Testis (tissue), 3 donors: ENCODE data around the gene FHOD3. TPM values are rescaled to one million over a fixed set of nuclear protein-coding genes. Genes with fewer than 3 reads are reported as not detected.
"Not testable (repeated sequence)": the region's sequence is repeated elsewhere in the genome, so short reads cannot be mapped to it uniquely, and the experiment has no call there.

Source experiments
- DNase-seq: peaks from one replicate; pipeline ENCODE4 v3.0.0-alpha.2; 2019
- H3K27ac ChIP-seq, 2 donors: fragments of 200-600 bp; sonication (generic); one replicate each; pipeline ENCODE4 v1.5.1; 2019
- H3K27me3 ChIP-seq: fragments of 200-600 bp; sonication (generic); one replicate; pipeline ENCODE4 v1.5.1; 2019
- H3K36me3 ChIP-seq: fragments of 200-600 bp; sonication (generic); one replicate; pipeline ENCODE4 v1.5.1; 2017; ENCODE audit warnings: low read depth; ENCODE audit errors: missing control alignments
- H3K4me1 ChIP-seq: fragments of 200-600 bp; sonication (generic); one replicate; pipeline ENCODE4 v1.5.1; 2019
- H3K4me3 ChIP-seq, 2 donors: fragments of 200-600 bp; sonication (generic); one replicate each; pipeline ENCODE4 v1.5.1; 2017 to 2019
- H3K9me3 ChIP-seq: fragments of 200-600 bp; sonication (generic); one replicate; pipeline ENCODE4 v1.5.1; 2017
- CTCF ChIP-seq, 3 experiments: fragments of 450-650 bp in 2 of 3; fragments of 200-600 bp in 1 of 3; sonication (generic) in 1 of 3; IDR thresholded peaks; one replicate each; pipeline ENCODE4 v1.5.1; 2016 to 2019; ENCODE audit warnings: antibody characterized with exemption in 3 of 3, mild to moderate bottlenecking in 2 of 3, moderate library complexity in 1 of 3
- POLR2A ChIP-seq: fragments of 450-650 bp; IDR thresholded peaks from one replicate; pipeline ENCODE4 v1.6.1; 2017; ENCODE audit warnings: antibody characterized with exemption, mild to moderate bottlenecking, moderate library complexity
- WGBS, 2 donors: methylation state at CpG; one replicate each; pipeline ENCODE4 v1.1.5; 2018; 5-methylcytosine and 5-hydroxymethylcytosine counted together
- intact Hi-C: fragments of 100-400 bp; cut with DNase I; formaldehyde crosslinking; loops from one replicate; pipeline ENCODE4 v1.15.1; 2023; ENCODE audit warnings: low total_unique reads
- polyA plus RNA-seq: library from polyadenylated mRNA; stranded (reverse); fragments of 350-450 nt; fragmentation: Illumina TruSeq; extraction: RNeasy Lipid Tissue Mini Kit (QIAGEN cat#74804); gene quantifications from one replicate; pipeline ENCODE4 v1.2.3, GENCODE V29; 2014; ENCODE audit warnings: low read depth, low replicate concordance; ENCODE audit not compliant: insufficient read depth
- total RNA-seq, 2 donors: library from RNA; depleted of rRNA; stranded (reverse); fragments of >200 nt; gene quantifications; one replicate each; pipeline ENCODE4 v1.2.3, GENCODE V29; 2016

Gene FHOD3
- total and polyA plus RNA-seq, 3 donors from 2014 or later = 6.5 to 46.8 (median 37.3) TPM

- DNase-seq = no peak
- intact Hi-C loops = no loop called here
- H3K4me1 ChIP-seq = no peaks in the 10 kb centered on the region
- H3K9me3 ChIP-seq = no peaks in the 10 kb centered on the region
- no peak overlapping the region for H3K27ac ChIP-seq
- TF ChIP-seq POLR2A (no peak), CTCF (IDR thresholded peaks at IDR 0.05) (no peak)
- 80 to 83% methylated on average over 3 of the region's 3 CpGs for WGBS, 2 donors
- no peaks in the 10 kb centered on the region for H3K27me3 ChIP-seq
- no peak overlapping the region for H3K4me3 ChIP-seq
- no peaks in the 10 kb centered on the region for H3K36me3 ChIP-seq
These were observed 515.2 kb downstream of the FHOD3 start for GRCh38 chr18:36812678-36813077.

DNA sequence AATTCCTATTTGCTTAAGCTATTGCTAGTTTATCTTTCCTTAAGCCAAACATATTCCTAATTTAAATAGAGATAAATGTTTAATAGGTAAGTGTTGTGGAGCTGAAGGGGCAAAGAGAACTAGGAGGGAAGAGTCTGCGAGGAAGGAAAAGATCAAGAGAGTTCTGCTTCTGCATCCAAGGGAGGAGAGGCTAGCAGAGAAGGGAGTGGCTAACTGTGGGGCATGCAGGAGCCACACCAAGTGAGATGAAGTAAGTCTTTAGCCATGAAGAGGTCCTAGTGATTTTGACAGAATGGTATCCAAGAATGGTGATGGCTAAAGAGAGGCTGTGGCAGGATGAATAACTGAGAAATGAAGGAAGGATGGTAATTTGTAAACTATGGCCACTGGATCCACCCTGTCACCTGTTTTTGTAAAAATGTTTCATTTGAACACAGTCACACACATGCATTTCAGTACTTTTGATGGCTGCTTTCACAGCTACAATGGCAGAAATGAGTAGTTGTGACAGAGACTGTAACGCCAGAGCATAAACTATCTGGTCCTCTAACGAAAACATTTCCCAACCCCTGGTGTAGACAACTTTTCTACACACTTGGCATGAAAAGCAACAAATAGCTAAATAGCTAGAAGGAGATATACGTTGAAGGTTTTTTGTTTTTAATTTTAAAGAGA lies 515.7 kb downstream of the FHOD3 start:
- Histone ChIP-seq H3K27ac (no peak overlapping the region), H3K9me3 (no peaks in the 10 kb centered on the region), H3K27me3 (no peaks in the 10 kb centered on the region), H3K36me3 (no peaks in the 10 kb centered on the region), H3K4me1 (no peaks in the 10 kb centered on the region), H3K4me3 (no peak overlapping the region)
- DNase-seq = no peak
- 87 to 96% methylated on average over 4 of the region's 4 CpGs for WGBS, 2 donors
- no peak for TF ChIP-seq CTCF (IDR thresholded peaks at IDR 0.05)
- no peak for TF ChIP-seq POLR2A
- intact Hi-C loops = no loop called here

DNA sequence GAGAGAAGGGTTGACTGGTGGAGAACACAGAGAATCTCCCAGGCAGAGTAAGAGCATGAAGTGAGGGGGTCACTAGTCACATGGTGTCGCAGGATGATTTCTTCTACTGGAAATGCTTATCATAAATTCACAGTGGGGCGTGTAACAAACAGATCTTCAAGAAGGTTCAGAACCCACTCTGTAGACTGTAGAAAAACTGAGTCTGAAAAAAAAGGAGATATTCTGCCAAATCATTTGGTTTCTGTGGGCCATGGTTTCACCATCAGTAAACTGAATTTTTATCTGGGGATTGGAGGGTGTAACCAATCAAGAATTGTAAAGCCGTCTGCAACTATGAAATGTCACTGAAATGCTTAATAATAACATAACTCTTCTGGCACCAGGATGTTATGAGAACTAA lies 516.3 kb downstream of the FHOD3 start:
- TF ChIP-seq POLR2A = no peak
- no peak for TF ChIP-seq CTCF (IDR thresholded peaks at IDR 0.05)
- no peaks in the 10 kb centered on the region for H3K27me3 ChIP-seq
- H3K4me3 ChIP-seq = no peak overlapping the region
- H3K9me3 ChIP-seq = no peaks in the 10 kb centered on the region
- 85 to 92% methylated on average over 3 of the region's 3 CpGs for WGBS, 2 donors
- no peak for DNase-seq
- H3K4me1 ChIP-seq = no peaks in the 10 kb centered on the region
- H3K27ac ChIP-seq = no peak overlapping the region
- intact Hi-C loops = no loop called here
- no peaks in the 10 kb centered on the region for H3K36me3 ChIP-seq

- no peaks in the 10 kb centered on the region for H3K36me3 ChIP-seq
These were observed 517.5 kb downstream of the FHOD3 start for GRCh38 chr18:36814994-36815393.

GRCh38 chr18:36816096-36816495 lies 518.6 kb downstream of the FHOD3 start:
- DNase-seq, H3K4me1 ChIP-seq, H3K27me3 ChIP-seq, H3K36me3 ChIP-seq, intact Hi-C loops, H3K9me3 ChIP-seq, H3K4me3 ChIP-seq, H3K27ac ChIP-seq: not testable (repeated sequence)

More at GRCh38 chr18:36814994-36815393, 517.5 kb downstream of the FHOD3 start:
- no peaks in the 10 kb centered on the region for H3K4me1 ChIP-seq
- H3K27me3 ChIP-seq = no peaks in the 10 kb centered on the region
- no peak overlapping the region for H3K27ac ChIP-seq
- no peak for DNase-seq
- TF ChIP-seq POLR2A = no peak
- TF ChIP-seq CTCF (IDR thresholded peaks at IDR 0.05) = no peak
- H3K9me3 ChIP-seq = no peaks in the 10 kb centered on the region
- WGBS, 2 donors = 0 to 63% methylated on average over 1 of the region's 1 CpG
- intact Hi-C loops = no loop called here
- H3K4me3 ChIP-seq = no peak overlapping the region
